Right atrium auricular region (tissue), 2 donors: ENCODE measurements around the gene ZSCAN25. TPM values are rescaled to one million over a fixed set of nuclear protein-coding genes. Genes with fewer than 3 reads are reported as not detected.
"Not testable (repeated sequence)": the region's sequence is repeated elsewhere in the genome, so short reads cannot be mapped to it uniquely, and the experiment has no call there.

Experiments
- DNase-seq: peaks from one replicate; pipeline ENCODE4 v3.0.0-alpha.2; 2019; ENCODE audit warnings: low spot score
- H3K27ac ChIP-seq, 2 donors: fragments of 200-600 bp; sonication (generic); 1 replicate in 1 of 2; 2 replicates in 1 of 2; pipeline ENCODE4 v1.5.1; 2016 to 2019
- H3K27me3 ChIP-seq, 2 donors: fragments of 200-600 bp; sonication (generic); one replicate each; pipeline versions ENCODE4 v1.5.1 to v1.6.0; 2017 to 2019
- H3K36me3 ChIP-seq: fragments of 200-600 bp; sonication (generic); one replicate; pipeline ENCODE4 v1.5.1; 2016
- H3K4me1 ChIP-seq, 2 donors: fragments of 200-600 bp; sonication (generic); one replicate each; pipeline versions ENCODE4 v1.5.1 to v1.6.0; 2017 to 2019
- H3K4me3 ChIP-seq, 2 donors: fragments of 200-600 bp; sonication (generic); 1 replicate in 1 of 2; 2 replicates in 1 of 2; pipeline ENCODE4 v1.5.1; 2017 to 2019; ENCODE audit warnings: mild to moderate bottlenecking in 1 of 2, moderate library complexity in 1 of 2
- H3K9me3 ChIP-seq, 2 donors: fragments of 200-600 bp; sonication (generic); one replicate each; pipeline ENCODE4 v1.5.1; 2019
- total RNA-seq, 2 donors: library from RNA; depleted of rRNA; stranded (reverse); fragments of >200 nt; gene quantifications; one replicate each; pipeline ENCODE4 v1.1.0, GENCODE V29; 2016
- TF ChIP-seq, protein P1 (sequence below), 2 donors: fragments of 200-600 bp; sonication (generic); IDR thresholded peaks; one replicate each; pipeline ENCODE4 v1.5.1; 2019; ENCODE audit warnings: antibody characterized with exemption in 2 of 2

ZSCAN25 gene
- total RNA-seq, 2 donors from 2014 or later, result 6.0 to 6.1 TPM

GRCh38 chr7:99643464-99643863 is 26.7 kb downstream of the ZSCAN25 start:
- H3K27me3 ChIP-seq, result no peaks in the 10 kb centered on the region
- DNase-seq, result no peak
- H3K4me1 ChIP-seq, result no peaks in the 10 kb centered on the region
- TF ChIP-seq, protein P1, sequence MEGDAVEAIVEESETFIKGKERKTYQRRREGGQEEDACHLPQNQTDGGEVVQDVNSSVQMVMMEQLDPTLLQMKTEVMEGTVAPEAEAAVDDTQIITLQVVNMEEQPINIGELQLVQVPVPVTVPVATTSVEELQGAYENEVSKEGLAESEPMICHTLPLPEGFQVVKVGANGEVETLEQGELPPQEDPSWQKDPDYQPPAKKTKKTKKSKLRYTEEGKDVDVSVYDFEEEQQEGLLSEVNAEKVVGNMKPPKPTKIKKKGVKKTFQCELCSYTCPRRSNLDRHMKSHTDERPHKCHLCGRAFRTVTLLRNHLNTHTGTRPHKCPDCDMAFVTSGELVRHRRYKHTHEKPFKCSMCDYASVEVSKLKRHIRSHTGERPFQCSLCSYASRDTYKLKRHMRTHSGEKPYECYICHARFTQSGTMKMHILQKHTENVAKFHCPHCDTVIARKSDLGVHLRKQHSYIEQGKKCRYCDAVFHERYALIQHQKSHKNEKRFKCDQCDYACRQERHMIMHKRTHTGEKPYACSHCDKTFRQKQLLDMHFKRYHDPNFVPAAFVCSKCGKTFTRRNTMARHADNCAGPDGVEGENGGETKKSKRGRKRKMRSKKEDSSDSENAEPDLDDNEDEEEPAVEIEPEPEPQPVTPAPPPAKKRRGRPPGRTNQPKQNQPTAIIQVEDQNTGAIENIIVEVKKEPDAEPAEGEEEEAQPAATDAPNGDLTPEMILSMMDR (IDR thresholded peaks at IDR 0.05), result no peak
- H3K4me3 ChIP-seq, result no peak overlapping the region
- peaks cover 5% of the 10 kb centered on the region for H3K36me3 ChIP-seq
- H3K27ac ChIP-seq, result no peak overlapping the region
- H3K9me3 ChIP-seq, result no peaks in the 10 kb centered on the region

DNA sequence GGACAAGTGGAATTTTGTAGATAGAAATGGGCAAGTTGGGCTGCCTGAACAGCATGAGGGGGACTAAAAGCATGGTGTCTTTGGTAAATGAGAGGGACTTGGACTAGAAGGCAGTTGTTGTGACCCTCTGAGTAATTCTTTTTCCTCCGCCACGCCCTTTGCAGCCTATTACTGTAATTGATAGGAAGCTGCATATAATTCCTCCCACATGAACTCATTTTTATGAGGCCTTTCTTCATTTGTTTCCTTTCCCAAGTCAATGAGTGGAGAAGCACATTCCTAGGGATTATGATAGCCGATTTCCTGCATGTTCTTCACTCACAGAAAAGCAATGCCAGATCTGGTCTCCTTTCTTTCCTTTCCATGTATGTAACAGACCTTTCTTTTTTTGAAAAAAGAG is 27.7 kb downstream of the ZSCAN25 start:
- TF ChIP-seq, protein P1 (IDR thresholded peaks at IDR 0.05), result no peak
- DNase-seq, result no peak
- no peak overlapping the region for H3K4me3 ChIP-seq
- H3K27me3 ChIP-seq, result no peaks in the 10 kb centered on the region
- H3K4me1 ChIP-seq, result no peaks in the 10 kb centered on the region
- peaks cover 5% of the 10 kb centered on the region for H3K36me3 ChIP-seq
- H3K27ac ChIP-seq, result no peak overlapping the region
- H3K9me3 ChIP-seq, result no peaks in the 10 kb centered on the region

- no peak for DNase-seq
- H3K9me3 ChIP-seq, result no peaks in the 10 kb centered on the region
- no peak overlapping the region for H3K4me3 ChIP-seq
- no peaks in the 10 kb centered on the region for H3K27me3 ChIP-seq
- H3K36me3 ChIP-seq, result peaks cover 5% of the 10 kb centered on the region
- no peaks in the 10 kb centered on the region for H3K4me1 ChIP-seq
- TF ChIP-seq, protein P1 (IDR thresholded peaks at IDR 0.05), result no peak
- no peak overlapping the region for H3K27ac ChIP-seq
These were observed 28.8 kb downstream of the ZSCAN25 start for GRCh38 chr7:99645590-99645989.

- H3K9me3 ChIP-seq, result no peaks in the 10 kb centered on the region
- no peaks in the 10 kb centered on the region for H3K4me1 ChIP-seq
- TF ChIP-seq, protein P1 (IDR thresholded peaks at IDR 0.05), result no peak
- no peaks in the 10 kb centered on the region for H3K27me3 ChIP-seq
- DNase-seq, result no peak
- no peak overlapping the region for H3K4me3 ChIP-seq
- no peak overlapping the region for H3K27ac ChIP-seq
- H3K36me3 ChIP-seq, result peaks cover 5% of the 10 kb centered on the region
These were observed 32.1 kb downstream of the ZSCAN25 start for GRCh38 chr7:99648843-99649242.

- no peak overlapping the region for H3K27ac ChIP-seq
- TF ChIP-seq, protein P1 (IDR thresholded peaks at IDR 0.05), result no peak
- H3K4me3 ChIP-seq, result no peak overlapping the region
- H3K9me3 ChIP-seq, result no peaks in the 10 kb centered on the region
- H3K36me3 ChIP-seq, result no peaks in the 10 kb centered on the region
- H3K27me3 ChIP-seq, result no peaks in the 10 kb centered on the region
- H3K4me1 ChIP-seq, result no peaks in the 10 kb centered on the region
- no peak for DNase-seq
These were observed 34.5 kb downstream of the ZSCAN25 start for GRCh38 chr7:99651290-99651689.

DNA sequence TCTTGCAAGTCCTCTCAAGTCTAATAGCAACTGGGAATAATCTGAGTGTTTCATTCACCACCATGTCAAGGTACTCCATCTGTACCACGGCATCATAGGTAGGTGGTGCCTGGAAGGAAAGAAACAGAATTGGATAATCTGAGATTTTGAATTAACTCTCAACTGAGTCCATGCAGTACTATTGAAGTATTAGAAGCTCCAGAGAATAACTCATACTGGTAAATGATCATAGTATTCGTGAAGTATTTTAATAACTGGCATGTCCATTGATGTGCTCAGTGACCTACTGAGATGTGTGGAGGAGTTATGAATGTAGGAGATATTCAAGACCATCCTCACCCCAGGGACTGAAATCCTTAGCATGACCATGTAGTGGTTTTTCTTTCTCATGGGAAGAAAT is 35.9 kb downstream of the ZSCAN25 start:
- Histone ChIP-seq H3K27ac (no peak overlapping the region), H3K36me3 (no peaks in the 10 kb centered on the region), H3K4me1 (no peaks in the 10 kb centered on the region), H3K27me3 (no peaks in the 10 kb centered on the region), H3K9me3 (no peaks in the 10 kb centered on the region), H3K4me3 (no peak overlapping the region)
- TF ChIP-seq, protein P1 (IDR thresholded peaks at IDR 0.05), result no peak
- DNase-seq, result no peak

GRCh38 chr7:99653269-99653668 is 36.5 kb downstream of the ZSCAN25 start:
- H3K9me3 ChIP-seq, H3K4me1 ChIP-seq, DNase-seq, H3K27me3 ChIP-seq, H3K36me3 ChIP-seq, H3K4me3 ChIP-seq, H3K27ac ChIP-seq: not testable (repeated sequence)
